ENCODE results near the gene TCL1B.
A peak's percentile ranks its signal among the peaks of the same experiment; 100 is the strongest.

Gene TCL1B

DNA sequence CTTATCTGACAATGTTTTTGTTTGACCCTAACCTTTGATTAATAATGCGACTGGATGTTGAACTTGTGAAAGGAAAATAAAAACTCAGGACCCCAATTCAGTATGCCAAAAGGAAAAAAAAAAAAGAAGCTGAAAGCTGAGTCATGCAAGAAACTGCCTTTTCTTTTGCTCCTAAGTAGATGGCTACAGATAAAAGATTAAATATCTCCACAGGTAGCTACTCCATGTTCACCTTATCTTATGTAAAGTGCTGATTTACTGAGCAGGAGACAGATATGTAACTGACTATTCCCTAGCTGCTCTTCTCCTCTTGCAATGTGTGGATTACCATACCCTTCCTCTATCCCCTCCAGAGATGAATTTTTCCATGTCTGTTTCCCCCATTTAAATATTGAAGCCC, 30.8 kb upstream of the TCL1B start:
- no peaks in the 10 kb centered on the region for H3K9me3 ChIP-seq (ENCODE audit: control insufficient read depth, insufficient read depth, low read depth, low read length)
- TF ChIP-seq OSR2 (tag by site-specific recombination; IDR thresholded peaks at IDR 0.05) (no peak), ZNF658 (tag by site-specific recombination; IDR thresholded peaks at IDR 0.05) (no peak), ZBTB20 (tag by site-specific recombination; IDR thresholded peaks at IDR 0.05) (no peak), ZNF280D (tag by site-specific recombination; IDR thresholded peaks at IDR 0.05) (no peak), ZNF518A (tag by site-specific recombination; conservative IDR thresholded peaks at IDR 0.05; ENCODE audit: low read depth) (no peak), ZNF23 (tag by site-specific recombination; IDR thresholded peaks at IDR 0.05; ENCODE audit: borderline replicate concordance) (no peak)
- TF ChIP-seq, protein P1, sequence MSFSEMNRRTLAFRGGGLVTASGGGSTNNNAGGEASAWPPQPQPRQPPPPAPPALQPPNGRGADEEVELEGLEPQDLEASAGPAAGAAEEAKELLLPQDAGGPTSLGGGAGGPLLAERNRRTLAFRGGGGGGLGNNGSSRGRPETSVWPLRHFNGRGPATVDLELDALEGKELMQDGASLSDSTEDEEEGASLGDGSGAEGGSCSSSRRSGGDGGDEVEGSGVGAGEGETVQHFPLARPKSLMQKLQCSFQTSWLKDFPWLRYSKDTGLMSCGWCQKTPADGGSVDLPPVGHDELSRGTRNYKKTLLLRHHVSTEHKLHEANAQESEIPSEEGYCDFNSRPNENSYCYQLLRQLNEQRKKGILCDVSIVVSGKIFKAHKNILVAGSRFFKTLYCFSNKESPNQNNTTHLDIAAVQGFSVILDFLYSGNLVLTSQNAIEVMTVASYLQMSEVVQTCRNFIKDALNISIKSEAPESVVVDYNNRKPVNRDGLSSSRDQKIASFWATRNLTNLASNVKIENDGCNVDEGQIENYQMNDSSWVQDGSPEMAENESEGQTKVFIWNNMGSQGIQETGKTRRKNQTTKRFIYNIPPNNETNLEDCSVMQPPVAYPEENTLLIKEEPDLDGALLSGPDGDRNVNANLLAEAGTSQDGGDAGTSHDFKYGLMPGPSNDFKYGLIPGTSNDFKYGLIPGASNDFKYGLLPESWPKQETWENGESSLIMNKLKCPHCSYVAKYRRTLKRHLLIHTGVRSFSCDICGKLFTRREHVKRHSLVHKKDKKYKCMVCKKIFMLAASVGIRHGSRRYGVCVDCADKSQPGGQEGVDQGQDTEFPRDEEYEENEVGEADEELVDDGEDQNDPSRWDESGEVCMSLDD (tag by site-specific recombination; IDR thresholded peaks at IDR 0.05) = no peak
- TF ChIP-seq, protein P2, sequence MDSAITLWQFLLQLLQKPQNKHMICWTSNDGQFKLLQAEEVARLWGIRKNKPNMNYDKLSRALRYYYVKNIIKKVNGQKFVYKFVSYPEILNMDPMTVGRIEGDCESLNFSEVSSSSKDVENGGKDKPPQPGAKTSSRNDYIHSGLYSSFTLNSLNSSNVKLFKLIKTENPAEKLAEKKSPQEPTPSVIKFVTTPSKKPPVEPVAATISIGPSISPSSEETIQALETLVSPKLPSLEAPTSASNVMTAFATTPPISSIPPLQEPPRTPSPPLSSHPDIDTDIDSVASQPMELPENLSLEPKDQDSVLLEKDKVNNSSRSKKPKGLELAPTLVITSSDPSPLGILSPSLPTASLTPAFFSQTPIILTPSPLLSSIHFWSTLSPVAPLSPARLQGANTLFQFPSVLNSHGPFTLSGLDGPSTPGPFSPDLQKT (IDR thresholded peaks at IDR 0.05; ENCODE audit: borderline replicate concordance, low read depth, low read length) = no peak
- H3K4me1 ChIP-seq (ENCODE audit: control insufficient read depth, insufficient read depth, low read length) = peaks cover 8% of the 10 kb centered on the region
- POLR2A ChIA-PET = no interaction called here
- H3K36me3 ChIP-seq (ENCODE audit: control insufficient read depth in 2 of 2, insufficient read depth in 1 of 2, low read length in 2 of 2) = no peaks in the 10 kb centered on the region
- H3K4me3 ChIP-seq (ENCODE audit: low read depth, low read length) = no peak overlapping the region
- CTCF ChIA-PET = interaction anchor here (0.7 to 0.8 kb wide), 2 partner anchors 10 to 27 kb away, joined by 3 read pairs; no protein-coding TSS in a partner anchor
- no peak overlapping the region for H3K27ac ChIP-seq (ENCODE audit: extremely low read depth, low read depth, low read length)

DNA sequence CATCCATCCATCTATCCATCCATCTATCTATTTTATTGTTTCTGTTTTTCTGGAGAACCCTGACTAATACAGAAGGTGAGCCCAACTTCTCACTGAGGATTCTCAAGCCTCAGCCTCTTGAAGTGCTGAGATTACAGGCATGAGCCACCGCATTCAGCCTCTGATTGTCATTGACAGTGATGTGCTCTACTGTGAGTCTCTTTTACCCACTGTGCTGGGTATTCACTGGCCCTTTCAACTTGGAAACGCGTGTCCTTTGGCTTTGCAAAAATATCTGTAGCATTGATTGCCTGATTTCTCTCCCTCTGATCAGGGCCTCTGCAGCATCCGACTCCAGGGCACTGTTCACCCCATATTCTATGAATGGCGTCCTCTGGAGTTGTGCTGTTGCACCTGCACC, 29.6 kb upstream of the TCL1B start:
- no peaks in the 10 kb centered on the region for H3K36me3 ChIP-seq (ENCODE audit: control insufficient read depth in 2 of 2, insufficient read depth in 1 of 2, low read length in 2 of 2)
- no peaks in the 10 kb centered on the region for H3K9me3 ChIP-seq (ENCODE audit: control insufficient read depth, insufficient read depth, low read depth, low read length)
- ChIA-PET CTCF (no interaction called here), POLR2A (no interaction called here)
- H3K4me1 ChIP-seq (ENCODE audit: control insufficient read depth, insufficient read depth, low read length) = peaks cover 8% of the 10 kb centered on the region
- no peak for TF ChIP-seq GLI4 (tag by site-specific recombination; IDR thresholded peaks at IDR 0.05)
- 0 out of 2 replicates have a peak, but pooled peaks have one; percentile 43 for TF ChIP-seq ZNF366 (tag by site-specific recombination; conservative IDR thresholded peaks at IDR 0.05)
- TF ChIP-seq ATF2 (tag by site-specific recombination; IDR thresholded peaks at IDR 0.05; ENCODE audit: low read depth) = no peak
- H3K4me3 ChIP-seq (ENCODE audit: low read depth, low read length) = no peak overlapping the region
- H3K27ac ChIP-seq (ENCODE audit: extremely low read depth, low read depth, low read length) = no peak overlapping the region
